ENCODE measurements around the gene PBX1. TPM values are rescaled to one million over a fixed set of nuclear protein-coding genes. Genes with fewer than 3 reads are reported as not detected.
"Not testable (repeated sequence)": the region's sequence is repeated elsewhere in the genome, so short reads cannot be mapped to it uniquely, and the experiment has no call there.

PBX1 gene
- total RNA-seq, 3 donors from 2014 or later = 64.5 to 126 (median 95.4) TPM

- H3K9me3 ChIP-seq = no peaks in the 10 kb centered on the region
- no peaks in the 10 kb centered on the region for H3K36me3 ChIP-seq
- H3K4me1 ChIP-seq = peaks cover 0 to 8% of the 10 kb centered on the region in 2 donors
- peak overlapping the region; percentile 9 to 65 for H3K27ac ChIP-seq
- no peak overlapping the region for H3K4me3 ChIP-seq
- intact Hi-C loops (cut with DNase I; ENCODE audit: low total_unique reads) = no loop called here
- no peaks in the 10 kb centered on the region for H3K27me3 ChIP-seq
- DNase-seq (ENCODE audit: low spot score in 2 of 2) = no peak
- no peak for TF ChIP-seq CTCF (IDR thresholded peaks at IDR 0.05)
- TF ChIP-seq POLR2A (IDR thresholded peaks at IDR 0.05) = no peak
- no peak for TF ChIP-seq POLR2AphosphoS5 (IDR thresholded peaks at IDR 0.05)
These were observed 90.2 kb downstream of the PBX1 start for GRCh38 chr1:164649146-164649545.

GRCh38 chr1:164650531-164650930 is 91.5 kb downstream of the PBX1 start:
- Histone ChIP-seq H3K36me3 (no peaks in the 10 kb centered on the region), H3K4me1 (no peaks in the 10 kb centered on the region), H3K9me3 (no peaks in the 10 kb centered on the region), H3K27me3 (no peaks in the 10 kb centered on the region), H3K27ac (no peak overlapping the region), H3K4me3 (no peak overlapping the region)
- no peak for DNase-seq (ENCODE audit: low spot score in 2 of 2)
- intact Hi-C loops (cut with DNase I; ENCODE audit: low total_unique reads) = loop anchor here (5.0 kb wide), 1 partner anchor 1333 kb away; no protein-coding TSS in a partner anchor
- TF ChIP-seq POLR2A (IDR thresholded peaks at IDR 0.05) (no peak), CTCF (IDR thresholded peaks at IDR 0.05) (no peak), POLR2AphosphoS5 (IDR thresholded peaks at IDR 0.05) (no peak)

- DNase-seq (ENCODE audit: low spot score in 2 of 2) = no peak
- intact Hi-C loops (cut with DNase I; ENCODE audit: low total_unique reads) = loop anchor here (5.0 kb wide), 1 partner anchor 1334 kb away; no protein-coding TSS in a partner anchor
- peak overlapping the region in 1 of 2 donors; percentile 3 for H3K27ac ChIP-seq
- no peaks in the 10 kb centered on the region for H3K9me3 ChIP-seq
- TF ChIP-seq CTCF (IDR thresholded peaks at IDR 0.05) = no peak
- no peak for TF ChIP-seq POLR2AphosphoS5 (IDR thresholded peaks at IDR 0.05)
- no peak for TF ChIP-seq POLR2A (IDR thresholded peaks at IDR 0.05)
- no peaks in the 10 kb centered on the region for H3K4me1 ChIP-seq
- H3K36me3 ChIP-seq = no peaks in the 10 kb centered on the region
- no peak overlapping the region for H3K4me3 ChIP-seq
- no peaks in the 10 kb centered on the region for H3K27me3 ChIP-seq
These were observed 92.5 kb downstream of the PBX1 start for GRCh38 chr1:164651351-164651951.

- not testable (repeated sequence) for H3K27me3 ChIP-seq; H3K27ac ChIP-seq; H3K4me3 ChIP-seq; H3K4me1 ChIP-seq; DNase-seq (ENCODE audit: low spot score in 2 of 2); H3K9me3 ChIP-seq; H3K36me3 ChIP-seq
- intact Hi-C loops (cut with DNase I; ENCODE audit: low total_unique reads) = loop anchor here (5.0 kb wide), 1 partner anchor 1336 kb away; no protein-coding TSS in a partner anchor
These were observed 94.0 kb downstream of the PBX1 start for GRCh38 chr1:164652969-164653368.

GRCh38 chr1:164653705-164654104 is 94.7 kb downstream of the PBX1 start:
- DNase-seq (ENCODE audit: low spot score in 2 of 2) = no peak
- Histone ChIP-seq H3K27me3 (no peaks in the 10 kb centered on the region), H3K4me1 (no peaks in the 10 kb centered on the region), H3K9me3 (no peaks in the 10 kb centered on the region), H3K36me3 (no peaks in the 10 kb centered on the region), H3K27ac (no peak overlapping the region), H3K4me3 (no peak overlapping the region)
- TF ChIP-seq POLR2AphosphoS5 (IDR thresholded peaks at IDR 0.05) = no peak
- TF ChIP-seq POLR2A (IDR thresholded peaks at IDR 0.05) = no peak
- TF ChIP-seq CTCF (IDR thresholded peaks at IDR 0.05) = no peak
- intact Hi-C loops (cut with DNase I; ENCODE audit: low total_unique reads) = loop anchor here (5.0 kb wide), 1 partner anchor 1336 kb away; no protein-coding TSS in a partner anchor

All from breast epithelium (tissue), 4 donors.